Gastrocnemius medialis (tissue), 4 donors: Measurements from ENCODE around the gene SLC25A39. TPM values are rescaled to one million over a fixed set of nuclear protein-coding genes. Genes with fewer than 3 reads are reported as not detected.
A peak's percentile ranks its signal among the peaks of the same experiment; 100 is the strongest.

Source experiments
- ATAC-seq, 2 donors: fragments of 150-250 bp; one replicate each; pipeline ENCODE4 v1.9.1; 2016
- DNase-seq, 2 donors: peaks; one replicate each; pipeline ENCODE4 v3.0.0-alpha.2; 2019
- H3K27ac ChIP-seq, 4 donors: fragments of 200-600 bp; sonication (generic); 1 replicate in 1 of 4; 2 replicates in 3 of 4; pipeline ENCODE4 v1.5.1; 2016 to 2018; ENCODE audit warnings: mild to moderate bottlenecking in 2 of 4, moderate library complexity in 1 of 4
- H3K27me3 ChIP-seq, 3 donors: fragments of 200-600 bp; sonication (generic) in 2 of 3; 1 replicate in 1 of 3; 2 replicates in 2 of 3; pipeline versions ENCODE4 v1.5.1 to v1.6.0; 2016 to 2019; ENCODE audit warnings: mild to moderate bottlenecking in 1 of 3, moderate library complexity in 1 of 3
- H3K36me3 ChIP-seq, 2 donors: fragments of 200-600 bp; sonication (generic) in 1 of 2; one replicate each; pipeline ENCODE4 v1.5.1; 2017 to 2018
- H3K4me1 ChIP-seq, 2 donors: fragments of 200-600 bp; sonication (generic) in 1 of 2; one replicate each; pipeline ENCODE4 v1.5.1; 2016 to 2017; ENCODE audit warnings: mild to moderate bottlenecking in 2 of 2
- H3K4me3 ChIP-seq, 4 donors: fragments of 200-600 bp; sonication (generic) in 3 of 4; 1 replicate in 1 of 4; 2 replicates in 3 of 4; pipeline ENCODE4 v1.5.1; 2016 to 2019; ENCODE audit warnings: mild to moderate bottlenecking in 2 of 4
- H3K9me3 ChIP-seq, 3 donors: fragments of 200-600 bp; sonication (generic) in 2 of 3; 1 replicate in 1 of 3; 2 replicates in 2 of 3; pipeline ENCODE4 v1.5.1; 2016 to 2019
- POLR2A ChIP-seq, 2 donors: fragments of 450-650 bp; IDR thresholded peaks; one replicate each; pipeline ENCODE4 v1.6.1; 2017; ENCODE audit warnings: antibody characterized with exemption in 2 of 2, mild to moderate bottlenecking in 2 of 2, moderate library complexity in 2 of 2
- in situ Hi-C, 4 donors: fragments of 200-750 bp; cut with MboI; loops; one replicate each; pipeline versions ENCODE4 v1.15.0 to v1.8.0; 2017; ENCODE audit warnings: low sequenced_read_pairs in 4 of 4
- intact Hi-C: fragments of 100-400 bp; cut with DNase I; formaldehyde crosslinking; loops from one replicate; pipeline ENCODE4 v1.15.1; 2023; ENCODE audit warnings: low total_unique reads
- total RNA-seq, 4 donors: library from RNA; depleted of rRNA; stranded (reverse); fragments of >200 nt; gene quantifications; one replicate each; pipeline versions ENCODE4 v1.1.0 to v1.2.3, GENCODE V29; 2016
- TF ChIP-seq, protein P1 (sequence below), 5 experiments: fragments of 450-650 bp in 3 of 5; fragments of 200-600 bp in 2 of 5; sonication (generic) in 2 of 5; IDR thresholded peaks in 4 of 5; conservative IDR thresholded peaks in 1 of 5; 1 replicate in 4 of 5; 2 replicates in 1 of 5; pipeline ENCODE4 v1.5.1; 2016 to 2019; ENCODE audit warnings: antibody characterized with exemption in 5 of 5, mild to moderate bottlenecking in 3 of 5, moderate library complexity in 3 of 5

Gene SLC25A39
- total RNA-seq, 4 donors from 2014 or later = 36.7 to 44.2 (median 38.4) TPM

DNA sequence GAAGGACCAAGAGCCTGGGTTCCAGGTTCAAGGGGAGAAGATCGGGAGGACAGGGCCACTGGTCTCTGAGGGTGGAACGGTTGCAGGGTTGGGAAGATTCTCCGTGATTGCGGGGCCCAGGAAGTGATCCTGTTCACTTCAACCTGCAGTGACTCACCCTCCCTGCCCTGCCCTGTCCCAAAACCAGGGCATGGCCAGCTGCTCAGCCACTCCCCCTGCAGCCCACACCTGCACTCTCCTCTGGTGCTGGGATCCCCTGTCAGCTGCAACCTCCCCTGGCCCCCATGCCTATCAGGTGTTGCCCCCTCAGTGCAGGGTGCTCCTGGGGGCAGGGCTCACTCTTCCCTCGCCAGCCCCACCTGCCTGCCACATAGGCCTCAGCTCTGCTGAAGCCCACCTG lies 15.2 kb downstream of the SLC25A39 start:
- H3K36me3 ChIP-seq = no peaks in the 10 kb centered on the region
- intact Hi-C loops = no loop called here

DNA sequence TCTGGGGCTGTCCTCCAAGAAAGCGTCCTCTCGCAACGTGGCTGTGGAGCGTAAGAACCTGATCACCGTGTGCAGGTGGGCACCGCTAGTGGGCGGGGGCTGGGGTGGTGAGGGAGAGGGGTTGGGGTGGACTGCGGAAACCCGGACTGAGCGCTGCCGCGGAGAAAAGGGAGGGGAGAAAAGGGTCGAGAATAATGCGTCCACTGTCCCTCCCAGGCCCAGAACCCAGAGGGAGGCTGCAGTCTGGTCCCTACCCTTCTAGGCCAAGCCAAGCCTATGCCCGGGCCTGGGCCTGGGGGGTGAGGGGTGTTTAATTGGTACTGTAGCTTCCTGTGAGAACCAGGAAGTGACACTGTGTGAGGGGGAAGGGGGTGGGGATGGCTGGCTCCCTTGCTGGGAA lies 15.8 kb downstream of the SLC25A39 start:
- Histone ChIP-seq H3K36me3 (no peaks in the 10 kb centered on the region), H3K27me3 (peaks cover 15 to 27% (median 23%) of the 10 kb centered on the region in 3 donors), H3K27ac (no peak overlapping the region), H3K9me3 (no peaks in the 10 kb centered on the region), H3K4me3 (peak overlapping the region in 3 of 4 donors; percentile 49 to 56 (median 51)), H3K4me1 (peaks cover 7 to 18% of the 10 kb centered on the region in 2 donors)
- in situ Hi-C loops = no loop called here
- TF ChIP-seq, protein P1, sequence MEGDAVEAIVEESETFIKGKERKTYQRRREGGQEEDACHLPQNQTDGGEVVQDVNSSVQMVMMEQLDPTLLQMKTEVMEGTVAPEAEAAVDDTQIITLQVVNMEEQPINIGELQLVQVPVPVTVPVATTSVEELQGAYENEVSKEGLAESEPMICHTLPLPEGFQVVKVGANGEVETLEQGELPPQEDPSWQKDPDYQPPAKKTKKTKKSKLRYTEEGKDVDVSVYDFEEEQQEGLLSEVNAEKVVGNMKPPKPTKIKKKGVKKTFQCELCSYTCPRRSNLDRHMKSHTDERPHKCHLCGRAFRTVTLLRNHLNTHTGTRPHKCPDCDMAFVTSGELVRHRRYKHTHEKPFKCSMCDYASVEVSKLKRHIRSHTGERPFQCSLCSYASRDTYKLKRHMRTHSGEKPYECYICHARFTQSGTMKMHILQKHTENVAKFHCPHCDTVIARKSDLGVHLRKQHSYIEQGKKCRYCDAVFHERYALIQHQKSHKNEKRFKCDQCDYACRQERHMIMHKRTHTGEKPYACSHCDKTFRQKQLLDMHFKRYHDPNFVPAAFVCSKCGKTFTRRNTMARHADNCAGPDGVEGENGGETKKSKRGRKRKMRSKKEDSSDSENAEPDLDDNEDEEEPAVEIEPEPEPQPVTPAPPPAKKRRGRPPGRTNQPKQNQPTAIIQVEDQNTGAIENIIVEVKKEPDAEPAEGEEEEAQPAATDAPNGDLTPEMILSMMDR (IDR thresholded peaks at IDR 0.05 in 4 of 5, conservative IDR thresholded peaks at IDR 0.05 in 1 of 5) = no peak
- TF ChIP-seq POLR2A (IDR thresholded peaks at IDR 0.05) = no peak
- DNase-seq (no peak), ATAC-seq (no peak)
- intact Hi-C loops = no loop called here

More for the DNA sequence above, 15.2 kb downstream of the SLC25A39 start:
- DNase-seq (no peak), ATAC-seq (no peak)
- Histone ChIP-seq H3K27me3 (peaks cover 15 to 33% (median 26%) of the 10 kb centered on the region in 3 donors), H3K4me1 (peaks cover 7 to 18% of the 10 kb centered on the region in 2 donors), H3K4me3 (no peak overlapping the region), H3K27ac (no peak overlapping the region), H3K9me3 (no peaks in the 10 kb centered on the region)
- in situ Hi-C loops = no loop called here
- TF ChIP-seq, protein P1 (IDR thresholded peaks at IDR 0.05 in 4 of 5, conservative IDR thresholded peaks at IDR 0.05 in 1 of 5) = no peak
- no peak for TF ChIP-seq POLR2A (IDR thresholded peaks at IDR 0.05)

DNA sequence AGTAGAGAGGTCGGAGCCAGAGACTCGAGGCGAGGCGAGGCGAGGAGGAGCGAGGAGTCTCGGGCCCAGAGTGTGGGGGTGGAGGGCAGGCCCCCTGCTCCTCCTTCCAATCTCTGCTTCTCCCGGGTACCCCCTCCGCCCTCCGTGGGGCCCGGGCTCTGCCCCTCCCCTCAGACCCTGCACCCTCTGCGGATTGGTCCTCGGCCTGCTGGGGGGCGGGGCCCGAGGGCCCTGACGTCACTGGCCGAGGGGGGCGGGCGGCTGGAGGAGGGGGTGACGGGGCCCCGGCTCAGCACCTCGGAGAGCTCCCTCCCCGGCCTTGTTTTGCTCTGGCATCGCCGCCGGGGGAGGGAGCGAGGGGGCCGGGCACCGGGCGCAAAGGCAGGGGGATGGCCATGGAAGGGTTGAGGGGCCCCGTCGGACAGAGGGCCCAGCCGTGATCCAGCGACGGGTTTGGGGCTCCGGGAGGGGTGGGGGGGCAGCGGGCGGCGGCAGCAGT lies 16.3 kb downstream of the SLC25A39 start, which contains the start of gene RUNDC3A:
Gene RUNDC3A (plus strand): TSS at position 282 of the 499 bp plus-strand sequence. CDS start 232 bp downstream, outside the sequence.
- no peaks in the 10 kb centered on the region for H3K9me3 ChIP-seq
- in situ Hi-C loops = no loop called here
- intact Hi-C loops = no loop called here
- H3K4me1 ChIP-seq = peaks cover 7 to 18% of the 10 kb centered on the region in 2 donors
- no peaks in the 10 kb centered on the region for H3K36me3 ChIP-seq
- TF ChIP-seq, protein P1 (IDR thresholded peaks at IDR 0.05 in 4 of 5, conservative IDR thresholded peaks at IDR 0.05 in 1 of 5) = no peak
- no peak for TF ChIP-seq POLR2A (IDR thresholded peaks at IDR 0.05)
- peak within 1 kb of the TSS; percentile 37 to 56 (median 50) for H3K4me3 ChIP-seq
- DNase-seq = peak; percentile 34 to 47
- H3K27me3 ChIP-seq = peaks cover 16 to 24% (median 23%) of the 10 kb centered on the region in 3 donors
- ATAC-seq = peak; percentile 76
- H3K27ac ChIP-seq = no peak within 1 kb of the TSS

DNA sequence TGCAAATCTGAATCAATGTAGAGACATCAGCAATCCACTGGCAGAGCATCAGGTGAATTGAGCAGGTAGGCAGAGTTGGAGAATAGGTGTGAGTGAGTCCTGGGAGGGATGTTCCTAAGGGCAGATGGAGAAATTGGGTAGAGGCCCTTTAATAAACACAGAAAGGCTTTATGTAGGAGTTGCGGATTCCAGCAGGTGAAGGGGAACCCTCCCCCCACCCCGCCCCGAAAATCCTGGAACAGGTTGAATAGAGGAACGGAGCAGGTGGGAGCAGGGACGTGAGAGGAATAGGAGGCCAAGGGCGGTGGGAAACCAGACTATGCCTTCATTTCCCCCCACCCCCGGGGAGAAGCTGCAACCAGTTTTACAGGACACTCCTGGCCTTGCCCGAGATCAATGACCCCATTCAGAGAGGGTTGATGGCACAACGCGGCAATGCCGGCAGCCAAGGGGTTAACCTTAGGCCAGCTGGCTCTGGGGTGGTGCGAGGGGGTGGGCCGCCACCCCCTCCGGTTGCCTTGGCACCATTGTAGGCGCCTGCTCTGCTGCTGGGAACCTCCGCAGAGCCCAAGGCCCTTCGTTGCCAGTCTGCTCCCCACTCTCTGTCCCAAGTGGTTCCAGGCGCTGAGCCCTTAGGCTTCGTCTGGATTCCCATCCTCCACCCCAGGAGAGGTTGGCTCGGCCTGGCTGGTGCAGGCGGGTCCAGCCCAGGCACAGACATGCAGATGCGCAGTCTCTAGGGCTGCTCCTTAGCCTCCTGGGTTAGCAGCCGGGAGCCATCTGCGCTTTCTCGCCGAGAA lies 17.0 kb downstream of the SLC25A39 start:
- H3K27me3 ChIP-seq = peaks cover 16 to 27% (median 24%) of the 10 kb centered on the region in 3 donors
- no peak overlapping the region for H3K27ac ChIP-seq
- in situ Hi-C loops (no loop called here), intact Hi-C loops (no loop called here)
- H3K4me1 ChIP-seq = peaks cover 7 to 18% of the 10 kb centered on the region in 2 donors
- H3K9me3 ChIP-seq = no peaks in the 10 kb centered on the region
- H3K36me3 ChIP-seq = no peaks in the 10 kb centered on the region
- DNase-seq (no peak), ATAC-seq (peak; percentile 9 to 32)
- no peak for TF ChIP-seq POLR2A (IDR thresholded peaks at IDR 0.05)
- TF ChIP-seq, protein P1 (IDR thresholded peaks at IDR 0.05 in 4 of 5, conservative IDR thresholded peaks at IDR 0.05 in 1 of 5) = no peak
- H3K4me3 ChIP-seq = peak overlapping the region; percentile 37 to 56 (median 50)
